Smooth muscle cell (in vitro differentiated cells): ENCODE data around the gene MITD1. TPM values are rescaled to one million over a fixed set of nuclear protein-coding genes. Genes with fewer than 3 reads are reported as not detected.

Experiments used
- DNase-seq: peaks from one replicate; lab custom pipeline; 2025; ENCODE audit not compliant: unreplicated experiment; lab: John Stamatoyannopoulos, UW
- H2AFZ ChIP-seq: fragments of 200-600 bp; sonication (generic); 2 replicates; pipeline ENCODE4 v1.6.0; 2016; ENCODE audit warnings: antibody characterized with exemption, low read depth, mild to moderate bottlenecking
- H3F3A ChIP-seq: fragments of 200-600 bp; sonication (generic); 2 replicates; pipeline ENCODE4 v1.6.0; 2017; ENCODE audit warnings: antibody characterized with exemption, low read depth
- H3K27ac ChIP-seq: fragments of 200-600 bp; sonication (generic); 2 replicates; pipeline ENCODE4 v1.5.1; 2016; ENCODE audit warnings: low read depth, mild to moderate bottlenecking
- H3K27me3 ChIP-seq: fragments of 200-600 bp; sonication (generic); 2 replicates; pipeline ENCODE4 v1.6.1; 2016; ENCODE audit warnings: low read depth, mild to moderate bottlenecking
- H3K36me3 ChIP-seq: fragments of 200-600 bp; sonication (generic); 2 replicates; pipeline ENCODE4 v1.5.1; 2016; ENCODE audit warnings: low read depth
- H3K4me1 ChIP-seq: fragments of 200-600 bp; sonication (generic); 2 replicates; pipeline ENCODE4 v1.5.1; 2016; ENCODE audit warnings: low read depth
- H3K4me2 ChIP-seq: fragments of 200-600 bp; sonication (generic); 2 replicates; pipeline ENCODE4 v1.6.0; 2016; ENCODE audit warnings: mild to moderate bottlenecking
- H3K4me3 ChIP-seq: fragments of 200-600 bp; sonication (generic); 2 replicates; pipeline ENCODE4 v1.5.1; 2016; ENCODE audit warnings: mild to moderate bottlenecking
- H3K79me2 ChIP-seq: fragments of 200-600 bp; sonication (generic); 2 replicates; pipeline ENCODE4 v1.6.0; 2016; ENCODE audit warnings: low read depth, mild to moderate bottlenecking
- H3K9ac ChIP-seq: fragments of 200-600 bp; sonication (generic); 2 replicates; pipeline ENCODE4 v1.6.0; 2016; ENCODE audit warnings: low read depth
- H3K9me3 ChIP-seq: fragments of 200-600 bp; sonication (generic); replicated peaks from 2 replicates; pipeline ENCODE4 v1.5.1; 2016; ENCODE audit warnings: low read depth
- H4K20me1 ChIP-seq: fragments of 200-600 bp; sonication (generic); 2 replicates; pipeline ENCODE4 v1.6.0; 2016; ENCODE audit warnings: low read depth
- WGBS: methylation state at CpG from one replicate; pipeline ENCODE4 v1.1.7; 2016; ENCODE audit warnings: low lambda C conversion rate; 5-methylcytosine and 5-hydroxymethylcytosine counted together
- polyA plus RNA-seq: library from polyadenylated mRNA; unstranded; fragments of >200 nt; fragmentation: Nextera tagmentation; extraction: Ambion mirVana; gene quantifications from 2 replicates; pipeline ENCODE4 v1.2.1, GENCODE V29; 2016
- total RNA-seq: library from RNA; depleted of rRNA; stranded (reverse); fragments of >200 nt; gene quantifications from 2 replicates; pipeline ENCODE4 v1.2.3, GENCODE V29; 2014
- TF ChIP-seq, protein P1 (sequence below): fragments of 200-600 bp; sonication (generic); IDR thresholded peaks from 2 replicates; pipeline ENCODE4 v1.5.1; 2017; ENCODE audit warnings: borderline replicate concordance, mild to moderate bottlenecking, antibody characterized with exemption; ENCODE audit not compliant: insufficient read depth, poor library complexity, severe bottlenecking

Gene MITD1
- 53.5 and 60.2 TPM in 2 replicates for total RNA-seq
- 31.5 and 38.6 TPM in 2 replicates for polyA plus RNA-seq

DNA sequence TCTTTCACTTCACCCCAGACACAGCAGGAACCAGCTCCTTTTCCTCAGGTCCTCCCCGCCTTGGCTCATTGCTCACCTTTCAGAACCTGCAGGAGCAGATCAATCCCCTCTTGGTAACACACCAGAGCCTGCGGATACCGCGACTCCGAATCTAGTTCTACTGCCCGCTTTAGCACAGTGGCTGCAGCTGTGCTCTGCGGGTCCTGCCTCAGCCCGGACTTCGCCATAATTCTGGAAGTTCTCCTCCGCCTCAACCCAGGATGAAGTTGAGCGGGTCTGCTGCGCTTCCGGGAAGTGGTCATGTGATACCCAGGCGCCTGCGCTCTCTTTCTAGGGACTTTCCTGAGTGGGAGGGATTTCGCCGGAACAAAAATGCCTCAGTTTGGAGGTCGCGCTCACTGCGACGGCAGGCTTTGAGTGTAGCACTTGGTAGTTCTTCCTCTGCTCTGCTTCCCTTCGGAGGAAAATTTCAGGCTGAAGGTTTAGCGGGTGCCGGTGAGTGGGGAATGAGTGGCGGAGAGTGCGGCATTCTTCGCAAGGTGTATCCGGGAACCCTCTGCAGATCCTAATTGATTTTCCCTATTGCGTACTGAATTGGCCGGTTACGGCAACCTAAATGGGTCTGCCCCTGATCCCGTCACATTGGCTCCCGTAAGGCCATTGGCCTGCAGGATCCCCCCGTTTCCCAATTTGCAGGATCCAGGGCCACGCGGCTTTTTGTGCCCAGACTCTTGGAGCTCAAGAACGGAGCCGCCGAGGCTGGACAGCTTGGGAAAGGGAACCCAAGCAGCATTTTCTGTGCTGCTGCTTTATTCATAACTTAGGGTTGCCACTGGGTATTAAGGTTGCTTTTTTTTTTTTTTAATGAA, at the start of gene MITD1, which contains the start of gene MRPL30:
Gene MITD1 (minus strand): TSS at position 304 of the 869 bp plus-strand sequence. CDS start 77 bp downstream, at position 227.
Gene MRPL30 (plus strand): TSS at position 430 of the 869 bp plus-strand sequence. CDS start 5,020 bp downstream, outside the sequence.
- peak within 1 kb of the TSS; percentile 88 for H3K9ac ChIP-seq
- under 1% methylated on average over 39 of the region's 39 CpGs for WGBS
- peak within 1 kb of the TSS; percentile 94 for H3K4me2 ChIP-seq
- no peaks in the 10 kb centered on the region for H3K36me3 ChIP-seq
- peaks cover 69% of the 10 kb centered on the region for H3K79me2 ChIP-seq
- H3K9me3 ChIP-seq, result no peaks in the 10 kb centered on the region
- peak; percentile 73 for DNase-seq
- H2AFZ ChIP-seq, result peak within 1 kb of the TSS; percentile 90
- no peaks in the 10 kb centered on the region for H3K27me3 ChIP-seq
- TF ChIP-seq, protein P1, sequence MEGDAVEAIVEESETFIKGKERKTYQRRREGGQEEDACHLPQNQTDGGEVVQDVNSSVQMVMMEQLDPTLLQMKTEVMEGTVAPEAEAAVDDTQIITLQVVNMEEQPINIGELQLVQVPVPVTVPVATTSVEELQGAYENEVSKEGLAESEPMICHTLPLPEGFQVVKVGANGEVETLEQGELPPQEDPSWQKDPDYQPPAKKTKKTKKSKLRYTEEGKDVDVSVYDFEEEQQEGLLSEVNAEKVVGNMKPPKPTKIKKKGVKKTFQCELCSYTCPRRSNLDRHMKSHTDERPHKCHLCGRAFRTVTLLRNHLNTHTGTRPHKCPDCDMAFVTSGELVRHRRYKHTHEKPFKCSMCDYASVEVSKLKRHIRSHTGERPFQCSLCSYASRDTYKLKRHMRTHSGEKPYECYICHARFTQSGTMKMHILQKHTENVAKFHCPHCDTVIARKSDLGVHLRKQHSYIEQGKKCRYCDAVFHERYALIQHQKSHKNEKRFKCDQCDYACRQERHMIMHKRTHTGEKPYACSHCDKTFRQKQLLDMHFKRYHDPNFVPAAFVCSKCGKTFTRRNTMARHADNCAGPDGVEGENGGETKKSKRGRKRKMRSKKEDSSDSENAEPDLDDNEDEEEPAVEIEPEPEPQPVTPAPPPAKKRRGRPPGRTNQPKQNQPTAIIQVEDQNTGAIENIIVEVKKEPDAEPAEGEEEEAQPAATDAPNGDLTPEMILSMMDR, result no peak
- H4K20me1 ChIP-seq, result peaks cover 17% of the 10 kb centered on the region
- peak within 1 kb of the TSS; percentile 71 for H3K27ac ChIP-seq
- no peaks in the 10 kb centered on the region for H3F3A ChIP-seq
- H3K4me3 ChIP-seq, result peak within 1 kb of the TSS; percentile 82
- H3K4me1 ChIP-seq, result peaks cover 17% of the 10 kb centered on the region

DNA sequence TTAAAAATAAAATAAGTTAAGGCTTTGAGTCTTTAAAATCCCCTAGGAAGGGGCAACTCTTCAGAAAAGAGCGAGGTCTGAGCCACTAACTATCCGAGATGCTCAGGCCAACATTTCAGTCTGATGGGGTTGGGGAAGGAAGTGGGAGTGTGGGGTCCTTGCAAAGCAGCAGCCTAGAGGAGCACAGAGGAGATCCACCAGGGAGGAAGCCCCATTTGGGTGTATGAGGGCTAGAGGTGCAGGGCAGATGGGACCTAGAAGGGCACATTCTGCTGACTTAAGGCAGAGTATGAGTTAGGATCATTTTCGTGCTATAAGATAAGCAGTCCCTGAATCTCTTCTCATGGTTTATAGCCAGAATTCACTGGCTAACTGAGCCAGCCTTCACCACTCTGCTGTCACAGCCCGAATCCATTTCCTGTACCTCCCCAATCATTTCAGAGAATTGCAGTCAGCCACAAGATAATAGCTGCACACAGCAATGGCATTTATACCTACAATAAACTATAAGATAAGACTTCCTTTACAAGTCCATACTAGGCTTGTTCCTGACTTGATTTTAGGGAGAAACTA, 37.2 kb upstream of the MITD1 start:
- H3K4me3 ChIP-seq, result no peak overlapping the region
- no peaks in the 10 kb centered on the region for H3K4me1 ChIP-seq
- no peaks in the 10 kb centered on the region for H3K27me3 ChIP-seq
- 63% methylated on average over 4 of the region's 4 CpGs for WGBS
- no peaks in the 10 kb centered on the region for H3K9me3 ChIP-seq
- no peak overlapping the region for H3K4me2 ChIP-seq
- no peaks in the 10 kb centered on the region for H3K36me3 ChIP-seq
- TF ChIP-seq, protein P1, result no peak
- H3K79me2 ChIP-seq, result no peaks in the 10 kb centered on the region
- no peak overlapping the region for H3K9ac ChIP-seq
- H3K27ac ChIP-seq, result no peak overlapping the region
- H4K20me1 ChIP-seq, result no peaks in the 10 kb centered on the region
- DNase-seq, result no peak
- no peaks in the 10 kb centered on the region for H3F3A ChIP-seq
- H2AFZ ChIP-seq, result no peak overlapping the region

DNA sequence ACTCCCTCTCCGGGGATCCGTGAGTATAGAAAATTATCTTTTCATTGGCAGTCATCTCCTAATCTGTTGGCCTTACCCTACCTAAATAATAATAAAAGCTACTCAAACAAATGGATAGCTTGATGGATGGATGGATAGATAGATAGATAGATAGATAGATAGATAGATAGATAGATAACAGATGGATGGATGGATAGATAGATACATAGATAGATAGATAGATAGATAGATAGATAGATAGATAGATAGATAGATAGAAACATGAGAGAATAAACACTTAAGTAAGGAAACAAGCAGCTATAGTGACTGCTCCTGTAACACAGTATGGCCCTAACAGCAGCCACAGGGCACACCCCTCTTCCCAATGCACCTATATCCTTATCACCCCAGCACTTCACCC, 35.2 kb upstream of the MITD1 start:
- H3K4me2 ChIP-seq, result no peak overlapping the region
- H3K27ac ChIP-seq, result no peak overlapping the region
- H3K4me1 ChIP-seq, result no peaks in the 10 kb centered on the region
- 97% methylated on average over 2 of the region's 2 CpGs for WGBS
- no peaks in the 10 kb centered on the region for H3K9me3 ChIP-seq
- TF ChIP-seq, protein P1, result no peak
- no peak for DNase-seq
- no peaks in the 10 kb centered on the region for H3K27me3 ChIP-seq
- no peaks in the 10 kb centered on the region for H3K36me3 ChIP-seq
- no peaks in the 10 kb centered on the region for H3K79me2 ChIP-seq
- no peak overlapping the region for H2AFZ ChIP-seq
- no peak overlapping the region for H3K4me3 ChIP-seq
- no peak overlapping the region for H3K9ac ChIP-seq
- no peaks in the 10 kb centered on the region for H4K20me1 ChIP-seq
- H3F3A ChIP-seq, result no peaks in the 10 kb centered on the region
